Measurements from ENCODE around the gene VDAC1.

DNA sequence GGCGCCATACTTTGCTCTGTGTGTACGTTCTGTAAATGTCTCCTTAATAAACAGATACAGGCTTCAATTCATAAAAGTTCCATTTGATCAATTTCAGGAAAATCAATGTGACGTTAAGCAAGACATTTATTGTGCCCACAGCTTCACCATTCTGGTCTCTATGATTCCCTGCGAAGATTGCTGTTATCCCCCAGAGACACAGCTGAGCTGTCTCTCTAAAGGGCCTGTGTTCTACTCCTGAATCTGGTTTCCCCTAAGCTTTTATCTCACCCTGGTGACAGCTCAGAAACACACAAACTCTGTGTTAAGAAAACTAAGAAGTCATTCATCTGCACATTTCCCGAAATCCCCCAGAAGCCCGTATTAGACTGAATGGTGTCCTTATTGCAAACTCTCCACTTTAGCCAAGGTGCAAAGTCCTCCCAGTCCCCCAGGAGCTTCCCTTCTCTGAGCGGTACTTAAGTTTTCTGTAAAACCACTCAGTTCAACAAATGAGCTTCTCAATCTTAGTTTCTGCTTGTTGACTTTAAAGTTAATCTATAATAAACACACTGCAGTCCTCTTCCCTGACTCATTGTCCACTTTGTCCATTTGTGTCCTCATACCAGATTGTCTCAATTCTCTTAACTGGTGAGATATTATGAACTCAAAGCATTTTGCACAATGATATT, 35.0 kb downstream of the VDAC1 start:
- TF ChIP-seq POLR2A (IDR thresholded peaks at IDR 0.05; ENCODE audit: low read length) (no peak), GATA1 (IDR thresholded peaks at IDR 0.05; ENCODE audit: low read depth, low read length) (no peak)
